NCI-H2081 treated with DMSO at 0.1 percent for 48 hours (cell line): ENCODE measurements around the gene SELENOH.
"Not testable (repeated sequence)": the region's sequence is repeated elsewhere in the genome, so short reads cannot be mapped to it uniquely, and the experiment has no call there.

Source experiments
- DNase-seq: peaks from one replicate; lab custom pipeline; 2025; lab: John Stamatoyannopoulos, UW

SELENOH gene, protein sequence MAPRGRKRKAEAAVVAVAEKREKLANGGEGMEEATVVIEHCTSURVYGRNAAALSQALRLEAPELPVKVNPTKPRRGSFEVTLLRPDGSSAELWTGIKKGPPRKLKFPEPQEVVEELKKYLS

DNA sequence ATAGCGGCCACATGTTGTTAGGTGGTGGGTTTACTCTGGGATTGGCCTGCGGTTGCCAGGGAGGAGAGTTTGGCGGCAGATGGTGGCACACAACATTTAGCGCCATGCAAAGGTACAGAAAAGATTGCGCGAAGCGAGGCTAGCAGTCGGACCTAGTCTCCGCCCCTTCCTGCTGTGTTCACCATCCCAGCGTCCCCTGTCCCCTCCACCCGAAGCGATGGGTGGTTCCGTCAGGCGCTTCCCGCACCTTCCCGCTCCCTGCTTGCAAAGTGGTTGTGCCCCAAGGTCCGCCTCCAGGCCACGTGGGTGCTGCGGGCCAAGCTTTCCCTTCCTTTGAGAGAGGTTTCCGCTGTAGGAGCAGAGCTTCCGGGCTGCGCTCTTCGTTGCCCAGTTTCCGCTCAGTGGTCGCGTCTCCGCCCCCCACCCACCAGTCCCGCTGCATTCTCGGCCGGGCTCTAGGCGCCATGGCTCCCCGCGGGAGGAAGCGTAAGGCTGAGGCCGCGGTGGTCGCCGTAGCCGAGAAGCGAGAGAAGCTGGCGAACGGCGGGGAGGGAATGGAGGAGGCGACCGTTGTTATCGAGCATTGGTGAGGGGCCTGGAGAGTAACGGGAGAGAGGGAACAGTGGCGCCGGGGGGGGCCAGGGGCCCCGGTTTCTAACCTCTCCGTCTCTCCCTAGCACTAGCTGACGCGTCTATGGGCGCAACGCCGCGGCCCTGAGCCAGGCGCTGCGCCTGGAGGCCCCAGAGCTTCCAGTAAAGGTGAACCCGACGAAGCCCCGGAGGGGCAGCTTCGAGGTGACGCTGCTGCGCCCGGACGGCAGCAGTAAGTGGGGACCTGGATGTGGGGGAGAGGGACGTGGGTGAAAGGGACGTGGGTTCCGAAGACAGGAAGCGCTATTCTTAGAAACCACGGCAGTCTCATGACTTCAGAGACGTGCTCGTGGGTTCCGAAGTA lies at the start of gene SELENOH:
Gene SELENOH (plus strand): TSS at position 360 of the 955 bp plus-strand sequence. CDS start 105 bp downstream, at position 465.
- DNase-seq: peak; percentile 92

DNA sequence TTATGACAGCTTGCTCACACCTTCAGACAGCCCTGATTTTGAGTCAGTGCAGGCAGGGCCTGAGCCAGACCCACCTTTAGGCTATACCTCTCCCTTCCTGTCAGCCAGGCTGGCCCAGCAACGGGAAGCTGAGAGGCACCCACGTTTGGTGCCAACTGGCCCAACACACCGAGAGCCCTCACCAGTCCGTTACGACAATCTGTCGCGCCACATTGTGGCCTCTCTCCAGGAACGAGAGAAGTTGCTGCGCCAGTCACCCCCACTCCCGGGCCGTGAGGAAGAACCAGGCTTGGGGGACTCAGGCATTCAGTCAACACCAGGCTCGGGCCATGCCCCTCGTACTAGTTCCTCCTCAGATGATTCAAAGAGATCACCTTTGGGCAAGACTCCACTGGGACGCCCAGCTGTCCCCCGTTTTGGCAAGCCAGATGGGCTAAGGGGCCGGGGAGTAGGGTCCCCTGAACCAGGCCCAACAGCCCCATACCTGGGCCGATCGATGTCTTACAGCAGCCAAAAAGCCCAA lies 42.4 kb upstream of the SELENOH start:
- no peak for DNase-seq

DNA sequence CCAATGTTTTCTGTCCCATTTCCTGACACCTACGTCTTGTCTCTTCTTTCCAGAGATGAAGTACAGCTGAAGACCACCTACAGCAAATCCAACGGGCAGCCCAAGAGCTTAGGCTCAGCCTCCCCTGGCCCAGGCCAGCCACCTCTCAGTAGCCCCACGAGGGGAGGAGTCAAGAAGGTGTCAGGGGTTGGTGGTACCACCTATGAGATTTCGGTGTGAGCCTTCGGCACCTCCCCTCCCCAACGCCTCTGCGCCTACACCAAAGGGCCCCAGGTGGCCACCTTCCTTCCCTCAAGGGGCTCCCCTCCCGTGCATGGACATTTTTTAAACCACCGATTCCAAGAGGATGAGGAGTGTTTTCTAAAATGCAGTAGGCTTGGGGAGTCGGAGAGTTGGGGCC lies 41.5 kb upstream of the SELENOH start:
- no peak for DNase-seq

DNA sequence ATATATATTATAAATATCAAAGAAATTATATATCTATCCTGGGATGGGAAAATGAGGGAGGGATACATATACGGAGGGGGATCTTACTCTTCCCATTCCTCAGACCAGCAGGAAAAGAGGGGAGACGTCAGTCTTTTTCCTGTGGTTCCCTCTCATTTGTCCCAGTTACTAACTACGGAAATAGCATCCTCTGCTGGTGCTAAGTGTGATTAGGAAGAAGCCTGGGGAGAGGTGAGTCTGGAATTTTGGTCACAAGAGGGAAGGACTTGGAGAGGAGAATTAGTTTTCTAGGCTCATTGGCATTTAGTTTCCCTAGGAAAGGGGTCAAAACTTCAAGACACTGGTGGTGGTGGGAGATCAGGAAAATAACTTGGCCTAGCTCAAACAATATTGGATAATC lies 40.9 kb upstream of the SELENOH start:
- DNase-seq: no peak

DNA sequence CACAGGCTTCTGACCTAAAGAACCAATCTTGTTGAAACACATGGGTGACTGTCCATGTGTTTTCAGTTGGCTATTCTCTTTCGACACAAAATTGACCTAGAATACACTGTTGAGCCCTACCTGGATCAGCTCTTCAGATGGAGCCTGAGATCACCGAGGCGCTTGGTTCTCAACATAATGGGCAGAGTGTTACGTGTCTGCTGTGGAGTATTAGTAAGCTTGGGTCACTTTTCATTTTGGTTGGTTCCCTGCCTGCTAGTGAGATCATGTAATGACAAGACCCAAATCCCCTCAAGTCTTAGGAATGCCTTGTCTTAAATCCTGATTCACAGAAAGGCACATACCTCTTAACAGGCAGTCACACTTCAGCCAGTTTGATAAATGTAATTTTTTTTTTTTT lies 38.0 kb upstream of the SELENOH start:
- DNase-seq: no peak

DNA sequence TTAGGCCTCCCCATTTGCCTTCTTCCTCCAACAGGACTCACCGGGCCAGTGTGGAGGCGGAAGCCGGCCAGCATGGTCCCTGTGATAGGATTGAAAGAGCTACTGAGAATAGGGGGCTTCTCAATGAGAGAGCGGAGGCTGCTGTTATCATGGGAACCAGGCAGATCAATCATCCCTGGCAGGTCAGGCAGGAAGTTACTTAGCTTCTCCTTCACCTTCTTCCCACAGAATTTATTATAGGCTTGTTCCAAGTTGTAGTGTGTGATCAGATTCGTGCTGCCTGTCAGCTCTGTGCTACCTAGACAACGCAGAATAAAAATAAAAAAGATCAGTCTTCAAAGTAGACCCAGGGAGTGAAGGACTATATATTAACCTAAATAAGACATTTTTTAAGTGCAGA lies 36.4 kb upstream of the SELENOH start:
- DNase-seq: no peak

DNA sequence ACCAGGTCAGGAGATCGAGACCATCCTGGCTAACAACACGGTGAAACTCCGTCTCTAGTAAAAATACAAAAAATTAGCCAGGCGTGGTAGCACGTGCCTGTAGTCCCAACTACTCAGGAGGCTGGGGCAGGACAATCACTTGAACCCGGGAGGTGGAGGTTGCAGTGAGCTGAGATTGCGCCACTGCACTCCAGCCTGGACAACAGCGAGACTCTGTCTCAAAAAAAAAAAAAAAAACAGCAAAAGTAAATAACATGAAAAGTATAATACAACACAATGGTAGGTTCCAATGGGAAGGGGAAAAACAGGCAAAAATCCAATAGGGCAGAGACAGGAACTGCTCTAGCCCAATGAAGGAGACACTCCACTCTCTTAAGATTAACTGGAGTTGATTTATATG lies 35.9 kb upstream of the SELENOH start:
- not testable (repeated sequence) for DNase-seq

DNA sequence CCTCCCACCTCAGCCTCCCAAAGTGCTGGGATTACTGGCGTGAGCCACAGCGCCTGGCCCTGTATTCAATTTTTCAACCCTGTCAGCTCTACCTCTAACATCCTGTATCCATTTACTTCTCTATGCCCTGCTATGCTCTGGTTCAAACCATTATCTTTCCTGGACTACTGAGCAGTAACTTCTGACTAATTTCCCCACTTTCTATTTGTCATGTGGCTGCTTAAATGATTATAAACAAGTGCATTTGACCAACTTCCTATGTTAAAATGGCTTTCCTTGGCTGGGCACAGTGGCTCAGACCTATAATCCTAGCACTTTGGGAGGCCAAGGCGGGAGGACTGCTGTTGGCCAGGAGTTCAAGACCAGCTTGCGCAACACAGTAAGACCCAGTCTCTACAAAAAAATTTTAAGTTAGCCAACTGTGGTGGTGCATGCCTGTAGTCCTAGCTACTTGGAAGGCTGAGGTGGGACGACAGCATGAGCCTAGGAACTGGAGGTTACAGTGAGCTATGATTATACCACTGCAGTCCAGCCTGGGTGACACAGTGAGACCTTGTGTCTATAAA lies 31.4 kb upstream of the SELENOH start:
- no peak for DNase-seq

DNA sequence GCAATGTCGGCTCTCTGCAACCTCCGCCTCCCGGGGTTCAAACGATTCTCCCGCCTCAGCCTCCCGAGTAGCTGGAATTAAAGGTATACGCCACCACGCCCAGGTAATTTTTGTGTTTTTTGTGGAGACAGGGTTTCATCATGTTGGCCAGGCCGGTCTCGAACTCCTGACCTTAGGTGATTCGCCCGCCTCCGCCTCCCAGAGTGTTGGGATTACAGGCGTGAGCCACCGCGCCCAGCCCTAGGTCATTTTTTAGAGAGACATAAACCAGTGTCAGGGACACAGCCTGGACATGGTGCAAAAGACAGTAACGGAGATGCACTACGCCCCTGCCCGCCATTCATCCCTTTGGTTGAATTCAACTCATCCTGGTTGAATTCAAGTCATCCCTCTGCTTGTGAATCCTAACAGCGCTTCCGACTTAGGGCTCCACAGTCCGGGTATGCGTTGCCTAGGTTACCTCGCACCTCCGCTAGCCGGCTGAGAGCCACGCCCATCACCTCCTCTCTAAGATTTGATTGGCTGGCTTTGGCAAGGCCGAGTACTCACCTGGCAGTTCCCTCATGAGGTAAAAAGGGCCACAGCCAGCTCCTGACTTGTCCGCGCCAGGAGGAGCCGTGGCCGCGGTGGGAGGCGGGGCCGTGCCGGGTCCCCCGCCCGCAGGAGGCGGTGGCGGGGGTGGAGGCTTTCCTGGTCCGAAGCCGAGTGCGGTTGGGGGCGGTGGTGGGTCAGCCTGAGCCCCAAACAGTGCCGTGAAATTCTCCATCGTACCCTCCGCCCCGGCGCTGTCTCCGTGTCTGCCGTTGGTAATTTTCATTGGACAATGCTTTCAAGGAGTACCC lies 29.7 kb upstream of the SELENOH start, which contains the start of gene MED19:
Gene MED19 (minus strand): TSS at position 802 of the 842 bp plus-strand sequence. CDS start 36 bp downstream, at position 766.
- DNase-seq: peak; percentile 63

DNA sequence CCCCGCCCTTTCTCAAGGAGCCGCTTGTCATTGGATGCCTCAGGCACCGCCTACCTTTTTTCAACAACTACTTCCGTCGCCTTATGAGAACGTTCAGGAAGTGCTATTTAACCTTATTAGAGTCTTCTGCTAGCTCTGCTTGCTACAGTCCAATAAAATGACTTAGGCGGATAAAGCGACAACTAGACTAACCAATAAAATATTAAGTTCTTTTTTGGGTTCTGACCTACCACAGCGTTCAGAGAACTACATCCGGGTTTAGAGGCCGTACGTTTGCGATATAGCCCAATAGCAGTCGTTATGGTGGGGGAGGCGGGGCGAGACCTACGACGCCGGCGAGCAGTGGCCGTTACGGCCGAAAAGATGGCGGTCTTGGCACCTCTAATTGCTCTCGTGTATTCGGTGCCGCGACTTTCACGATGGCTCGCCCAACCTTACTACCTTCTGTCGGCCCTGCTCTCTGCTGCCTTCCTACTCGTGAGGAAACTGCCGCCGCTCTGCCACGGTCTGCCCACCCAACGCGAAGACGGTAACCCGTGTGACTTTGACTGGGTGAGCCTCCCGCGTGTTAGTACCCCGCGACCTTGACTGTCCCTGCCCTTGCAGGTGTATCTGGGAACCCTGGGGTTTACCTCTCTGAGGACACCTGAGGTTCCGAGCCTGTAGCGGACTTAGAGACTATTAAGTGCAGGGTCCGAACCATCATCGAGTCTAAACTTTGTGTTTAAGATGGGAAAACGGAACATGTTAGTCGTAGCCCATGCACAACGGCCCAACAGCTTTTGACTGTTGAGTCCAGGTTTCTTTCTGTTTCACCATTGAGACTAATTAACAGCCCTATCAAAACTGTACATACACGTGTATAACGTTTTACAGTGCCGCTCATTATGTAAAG lies 28.8 kb upstream of the SELENOH start, which contains the start of gene TMX2:
Gene TMX2 (plus strand): TSS at position 338 of the 895 bp plus-strand sequence. CDS start 26 bp downstream, at position 364.
- peak; percentile 99 for DNase-seq

DNA sequence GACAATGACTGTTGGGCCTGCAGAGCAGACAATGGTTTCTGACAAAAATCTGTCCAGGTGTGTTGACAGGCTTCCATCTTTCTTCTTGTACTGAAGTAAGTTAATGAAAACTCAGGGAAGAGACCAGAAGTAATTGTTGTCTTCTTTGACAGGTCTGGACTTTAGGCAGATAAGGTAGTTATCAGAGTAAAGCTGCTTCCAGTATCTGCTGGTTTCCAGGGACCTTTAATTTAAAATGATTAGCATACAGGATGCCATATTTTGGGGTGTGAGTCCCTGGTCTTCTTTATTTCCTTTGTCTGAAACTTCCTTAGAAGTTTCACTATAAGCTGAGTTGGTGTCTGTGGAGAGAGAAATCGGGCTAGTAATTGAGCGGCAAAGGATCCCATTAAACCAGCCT lies 27.5 kb upstream of the SELENOH start:
- no peak for DNase-seq

DNA sequence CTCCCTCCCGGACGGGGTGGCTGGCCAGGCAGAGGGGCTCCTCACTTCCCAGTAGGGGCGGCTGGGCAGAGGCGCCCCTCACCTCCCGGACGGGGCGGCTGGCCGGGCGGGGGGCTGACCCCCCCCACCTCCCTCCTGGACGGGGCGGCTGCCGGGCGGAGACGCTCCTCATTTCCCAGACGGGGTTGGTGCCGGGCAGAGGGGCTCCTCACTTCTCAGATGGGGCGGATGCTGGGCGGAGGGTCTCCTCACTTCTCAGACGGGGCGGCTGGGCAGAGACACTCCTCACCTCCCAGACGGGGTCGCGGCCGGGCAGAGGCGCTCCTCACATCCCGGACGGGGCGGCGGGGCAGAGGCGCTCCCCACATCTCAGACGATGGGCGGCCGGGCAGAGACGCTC lies 24.6 kb upstream of the SELENOH start:
- DNase-seq: not testable (repeated sequence)

DNA sequence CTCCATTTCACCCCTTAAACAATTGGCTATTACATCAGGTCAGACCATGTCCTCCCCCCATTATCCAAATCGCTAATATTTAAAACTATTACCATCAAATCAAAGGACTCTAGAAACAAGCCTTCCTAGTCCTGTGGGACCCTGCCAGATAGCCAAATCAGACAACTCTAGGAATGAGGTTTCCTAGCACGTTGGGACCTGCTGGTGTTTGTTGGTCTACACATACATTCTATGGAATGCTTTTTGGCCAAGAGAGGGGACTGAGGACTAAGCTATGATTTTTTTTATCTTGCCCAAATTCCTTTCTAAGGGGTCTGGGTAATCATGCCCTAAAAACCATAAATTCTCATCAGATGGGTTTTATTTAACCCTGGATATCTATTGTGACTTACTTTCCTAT lies 14.1 kb upstream of the SELENOH start:
- no peak for DNase-seq

DNA sequence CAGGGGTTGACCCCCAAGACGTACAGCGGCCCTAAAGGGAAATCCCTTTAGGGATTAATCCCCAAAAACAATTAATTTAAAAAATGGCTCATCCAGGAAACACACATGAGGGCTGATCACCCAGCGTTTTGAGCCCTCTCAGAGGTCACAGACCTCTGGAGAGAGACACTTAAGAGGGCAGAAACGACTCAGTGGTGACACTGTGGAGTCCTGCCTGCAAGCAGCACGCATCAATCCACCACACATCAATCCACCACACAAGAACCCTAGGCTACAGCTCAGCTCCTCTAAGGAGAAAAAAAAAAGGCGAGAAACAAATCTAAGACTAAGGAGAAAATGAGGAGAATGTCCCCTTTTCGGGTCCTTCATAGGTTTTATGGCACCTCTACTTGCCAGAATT lies 12.5 kb upstream of the SELENOH start:
- no peak for DNase-seq

DNA sequence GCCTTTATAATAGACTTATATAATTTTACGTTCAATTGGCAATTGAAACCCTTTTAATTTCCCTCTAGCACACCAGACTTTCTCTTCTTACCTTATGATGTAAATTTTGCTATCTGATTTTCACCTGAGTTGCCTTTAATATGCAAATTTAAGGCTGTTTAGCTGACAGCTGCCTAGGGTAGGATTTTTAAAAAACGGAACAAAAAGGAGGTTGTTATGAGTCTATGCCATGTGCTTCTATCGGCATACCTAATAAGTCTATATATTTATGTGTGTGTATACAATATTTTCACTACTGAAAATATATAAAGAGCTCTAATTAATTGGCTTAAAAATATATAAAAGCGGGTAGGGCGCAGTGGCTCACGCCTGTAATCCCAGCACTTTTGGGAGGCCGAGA lies 11.8 kb upstream of the SELENOH start:
- no peak for DNase-seq

DNA sequence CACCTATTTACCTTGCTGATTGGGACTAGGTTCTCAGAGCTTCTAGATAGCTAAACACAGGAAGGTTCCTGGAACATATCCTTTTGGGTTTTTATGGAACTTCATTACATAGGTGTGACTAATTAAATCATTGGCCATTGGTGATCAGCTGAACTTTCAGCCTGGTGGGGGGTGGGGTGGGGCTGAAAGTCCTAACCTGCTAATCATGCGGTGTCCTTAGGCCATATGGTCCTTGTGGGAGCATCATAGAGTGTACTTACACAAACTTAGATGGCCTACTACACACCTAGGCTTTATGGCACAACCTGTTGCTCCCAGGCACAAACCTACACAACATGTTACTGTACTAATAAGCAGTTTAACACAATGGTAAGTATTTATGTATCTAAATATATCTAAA lies 8.6 kb upstream of the SELENOH start:
- no peak for DNase-seq

DNA sequence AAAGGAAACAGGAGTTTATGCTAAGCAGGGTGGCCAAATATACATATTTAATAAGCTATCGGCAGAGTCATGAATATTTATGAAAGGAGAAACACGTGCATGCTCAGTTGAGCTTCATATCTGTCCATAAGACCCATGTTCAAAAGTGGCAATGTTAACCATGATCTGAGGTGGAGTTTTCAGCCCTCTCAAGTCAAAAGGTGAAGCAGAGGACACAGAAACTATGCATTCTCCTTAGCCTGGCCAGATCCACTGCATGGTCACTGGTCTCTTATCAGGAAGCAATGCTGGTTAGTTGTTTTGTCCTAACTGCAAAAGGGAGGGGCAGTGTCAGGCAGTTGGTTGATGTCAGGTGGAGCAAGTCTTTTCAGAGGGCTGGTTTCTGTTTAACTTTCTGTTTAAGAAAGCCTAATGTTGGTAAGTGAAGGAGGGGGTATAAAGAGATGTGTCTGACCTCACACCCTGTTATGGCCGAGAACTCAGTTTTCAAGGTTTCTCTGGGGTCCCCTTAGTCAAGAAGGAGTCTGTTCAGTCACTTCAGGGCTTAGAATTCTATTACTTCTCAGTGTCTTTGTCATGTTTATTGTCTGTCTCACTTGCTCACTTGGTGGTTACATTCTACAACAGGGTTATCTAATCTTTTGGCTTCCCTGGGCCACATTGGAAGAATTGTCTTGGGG lies 5.5 kb upstream of the SELENOH start:
- DNase-seq: no peak

DNA sequence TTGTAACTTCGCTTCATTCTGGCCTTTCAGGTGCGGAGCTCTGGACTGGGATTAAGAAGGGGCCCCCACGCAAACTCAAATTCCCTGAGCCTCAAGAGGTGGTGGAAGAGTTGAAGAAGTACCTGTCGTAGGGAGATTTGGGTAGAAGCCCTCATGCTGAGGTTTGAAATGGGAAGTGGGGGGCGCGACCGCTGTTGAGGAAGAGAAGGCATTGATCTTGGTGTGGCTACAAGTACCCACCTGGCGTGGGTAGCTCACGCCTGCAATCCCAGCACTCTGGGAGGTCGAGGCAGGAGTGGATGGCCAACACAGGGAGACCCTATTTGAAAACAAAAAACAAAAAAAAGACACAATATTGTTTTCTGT lies 779 bp downstream of the SELENOH start:
- no peak for DNase-seq

DNA sequence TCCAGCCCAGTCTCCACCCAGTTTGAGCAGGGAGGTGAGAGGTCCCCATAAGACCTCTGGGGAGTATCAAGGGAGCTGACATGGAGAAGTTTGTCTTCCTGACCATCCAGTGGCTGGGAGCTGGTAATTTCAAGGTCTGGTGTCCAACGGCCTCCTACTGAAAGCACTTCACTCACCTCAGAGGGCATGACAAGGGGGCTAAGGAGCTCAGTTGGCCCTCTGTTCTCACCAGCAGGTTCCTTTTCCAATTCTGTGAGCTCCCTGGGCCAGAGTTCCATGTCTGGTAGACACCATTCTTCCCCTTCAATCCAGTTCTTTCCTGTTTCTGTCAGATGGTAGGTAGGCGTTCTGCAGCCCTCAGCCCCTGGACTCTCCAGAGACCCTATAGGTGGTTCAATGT lies 3.1 kb downstream of the SELENOH start:
- no peak for DNase-seq

DNA sequence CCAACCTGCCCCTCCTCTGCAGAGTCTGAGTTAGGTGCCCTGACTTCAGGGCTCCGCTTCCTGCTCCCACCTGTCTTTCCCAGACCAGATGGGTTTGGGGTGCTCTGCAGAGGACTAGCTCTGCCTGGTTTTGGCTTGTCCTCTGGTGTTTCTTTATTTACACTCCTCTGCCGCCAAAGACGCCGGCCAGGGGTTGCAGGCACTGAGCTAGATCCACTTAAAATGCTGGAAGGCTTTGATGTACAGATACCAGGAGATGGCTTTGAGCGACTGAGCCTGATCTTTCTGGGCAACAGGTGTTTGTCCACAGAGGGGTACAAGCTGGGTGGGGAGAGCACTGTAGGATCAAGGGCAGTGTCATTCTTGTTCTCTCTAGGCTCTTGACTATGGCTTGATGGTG lies 3.9 kb downstream of the SELENOH start:
- DNase-seq: no peak
